ENCODE results near the gene C19orf53.
"Not testable (repeated sequence)": the region's sequence is repeated elsewhere in the genome, so short reads cannot be mapped to it uniquely, and the experiment has no call there.

C19orf53 gene

GRCh38 chr19:13784731-13785452, 10.6 kb downstream of the C19orf53 start:
- TF ChIP-seq CTCF (IDR thresholded peaks at IDR 0.05), result peak; percentile 78
- H3K27ac ChIP-seq, result peak overlapping the region; percentile 65 to 86
- H3K4me3 ChIP-seq, result peak overlapping the region; percentile 35
- peak; percentile 86 for DNase-seq (ENCODE audit: low spot score)

GRCh38 chr19:13788991-13789390, 14.7 kb downstream of the C19orf53 start:
- H3K4me3 ChIP-seq, result no peak overlapping the region
- TF ChIP-seq CTCF (IDR thresholded peaks at IDR 0.05), result no peak
- DNase-seq (ENCODE audit: low spot score), result no peak
- peak overlapping the region; percentile 91 to 98 for H3K27ac ChIP-seq

GRCh38 chr19:13790354-13790753, 16.1 kb downstream of the C19orf53 start:
- Histone ChIP-seq H3K4me3 (no peak overlapping the region), H3K27ac (peak overlapping the region; percentile 91 to 98)
- DNase-seq (ENCODE audit: low spot score), result no peak
- no peak for TF ChIP-seq CTCF (IDR thresholded peaks at IDR 0.05)

- peak overlapping the region; percentile 88 to 99 for H3K27ac ChIP-seq
- DNase-seq (ENCODE audit: low spot score); H3K4me3 ChIP-seq: not testable (repeated sequence)
These were observed 19.1 kb downstream of the C19orf53 start for GRCh38 chr19:13793317-13793716.

GRCh38 chr19:13794398-13794756, 20.1 kb downstream of the C19orf53 start:
- no peak for TF ChIP-seq CTCF (IDR thresholded peaks at IDR 0.05)
- Histone ChIP-seq H3K4me3 (peak overlapping the region; percentile 94), H3K27ac (peak overlapping the region; percentile 88 to 99)
- peak; percentile 89 for DNase-seq (ENCODE audit: low spot score)

- peak within 1 kb of the TSS; percentile 94 for H3K4me3 ChIP-seq
- TF ChIP-seq CTCF (IDR thresholded peaks at IDR 0.05), result no peak
These were observed 20.7 kb downstream of the C19orf53 start, which contains the start of gene ZSWIM4 for GRCh38 chr19:13794757-13795589. ZSWIM4 (plus strand) TSS chr19:13795443; CDS start chr19:13795649, 206 bp downstream.

GRCh38 chr19:13795595-13796300, 21.5 kb downstream of the C19orf53 start:
- H3K27ac ChIP-seq, result peak overlapping the region; percentile 93 to 96
- peak overlapping the region; percentile 94 for H3K4me3 ChIP-seq
- TF ChIP-seq CTCF (IDR thresholded peaks at IDR 0.05), result no peak
- no peak for DNase-seq (ENCODE audit: low spot score)

More at GRCh38 chr19:13794757-13795589, 20.7 kb downstream of the C19orf53 start, which contains the start of gene ZSWIM4:
- DNase-seq (ENCODE audit: low spot score), result peak; percentile 99
- peak within 1 kb of the TSS; percentile 93 to 99 for H3K27ac ChIP-seq

Measured in coronary artery (tissue), 2 donors.